HepG2 (cell line): ENCODE data around the gene COL8A1. TPM values are rescaled to one million over a fixed set of nuclear protein-coding genes. Genes with fewer than 3 reads are reported as not detected.

Experiments
- ATAC-seq: fragments of 200-7000 bp; cut with Tn5 transposase; 3 replicates; pipeline ENCODE4 v1.9.1; 2020; ENCODE audit warnings: mild to moderate bottlenecking, moderate library complexity
- BruUV-seq: library from RNA; stranded (reverse); fragments of 400-500 nt; replicated peaks from 2 replicates; lab custom pipeline; 2021; lab: Mats Ljungman, UMichigan
- CTCF ChIA-PET: fragments of 300-600 bp; formaldehyde crosslinking; extraction: SDS; loops from one replicate; lab custom pipeline; 2021; ENCODE audit warnings: low total read pairs, inconsistent platforms, low intra/inter-chr PET ratio; lab: Yijun Ruan, JAX
- POLR2A ChIA-PET: fragments of 350-600 bp; sonication (Branson Sonifier 250); formaldehyde crosslinking; loops from one replicate; lab custom pipeline; 2020; ENCODE audit warnings: antibody characterized with exemption, inconsistent platforms; lab: Yijun Ruan, JAX
- DNase-seq: peaks from one replicate; pipeline ENCODE4 v3.0.0-alpha.2; 2015; ENCODE audit warnings: low spot score
- FAIRE-seq: peaks from 3 replicates; lab custom pipeline; 2011; peaks lifted over from hg19 to GRCh38; lab: Jason Lieb, UNC
- H2AFZ ChIP-seq: one replicate; pipeline ENCODE4 v1.6.1; 2011; ENCODE audit warnings: low read length, inconsistent platforms
- H3K27ac ChIP-seq: fragments of 300-600 bp; 3 replicates; pipeline ENCODE4 v1.8.0; 2011; ENCODE audit warnings: mixed run types, mild to moderate bottlenecking, mixed read lengths, low read length, inconsistent platforms; ENCODE audit not compliant: insufficient read depth; ENCODE audit errors: extremely low read length
- H3K27me3 ChIP-seq, 2 experiments: fragments of 200-600 bp in 1 of 2; 2 replicates in 1 of 2; 3 replicates in 1 of 2; pipeline versions ENCODE4 v1.6.0 to v1.8.0; 2011; ENCODE audit warnings: low read length in 2 of 2, mild to moderate bottlenecking in 2 of 2, moderate library complexity in 2 of 2, inconsistent platforms in 1 of 2; ENCODE audit not compliant: insufficient read depth in 2 of 2, control insufficient read depth in 1 of 2
- H3K36me3 ChIP-seq, 2 experiments: fragments of 200-600 bp in 1 of 2; replicated peaks in 1 of 2; 2 replicates in 1 of 2; 3 replicates in 1 of 2; pipeline versions ENCODE4 v1.5.1 to v1.8.0; 2011; ENCODE audit warnings: low read length in 2 of 2, inconsistent platforms in 1 of 2; ENCODE audit not compliant: insufficient read depth in 2 of 2, control insufficient read depth in 1 of 2
- H3K4me1 ChIP-seq: 2 replicates; pipeline ENCODE4 v1.5.1; 2012; ENCODE audit warnings: low read length, inconsistent platforms; ENCODE audit not compliant: insufficient read depth
- H3K4me2 ChIP-seq: 2 replicates; pipeline ENCODE4 v1.6.0; 2011; ENCODE audit warnings: low read depth, low read length, inconsistent platforms
- H3K4me3 ChIP-seq, 3 experiments: fragments of 200-600 bp in 1 of 3; sonication (generic), shearing (Covaris generic) in 1 of 3; replicated peaks in 1 of 3; 2 replicates each; pipeline ENCODE4 v1.5.1; 2011 to 2016; ENCODE audit warnings: low read length in 3 of 3, inconsistent platforms in 2 of 3, low read depth in 2 of 3, mild to moderate bottlenecking in 2 of 3, control low read depth in 1 of 3, mixed read lengths in 1 of 3; ENCODE audit not compliant: insufficient read depth in 1 of 3
- H3K79me2 ChIP-seq: one replicate; pipeline ENCODE4 v1.6.1; 2011; ENCODE audit warnings: low read length, inconsistent platforms; ENCODE audit not compliant: insufficient read depth
- H3K9ac ChIP-seq: 2 replicates; pipeline ENCODE4 v1.6.0; 2011; ENCODE audit warnings: mild to moderate bottlenecking, low read depth, low read length, inconsistent platforms; ENCODE audit not compliant: insufficient read depth
- H3K9me3 ChIP-seq: 2 replicates; pipeline ENCODE4 v1.5.1; 2012; ENCODE audit warnings: mild to moderate bottlenecking, low read length
- H4K20me1 ChIP-seq: 2 replicates; pipeline ENCODE4 v1.6.0; 2011; ENCODE audit warnings: inconsistent platforms, mild to moderate bottlenecking, low read length, moderate library complexity; ENCODE audit not compliant: insufficient read depth
- HNRNPUL1 ChIP-seq: fragments of 200-400 bp; formaldehyde crosslinking; IDR thresholded peaks from 2 replicates; pipeline ENCODE4 v1.6.1; 2017; ENCODE audit warnings: low read depth, mild to moderate bottlenecking, low read length, moderate library complexity
- TRIM24 ChIP-seq: sonication (generic); formaldehyde crosslinking; IDR thresholded peaks from 2 replicates; pipeline ENCODE4 v1.8.0; 2022; ENCODE audit warnings: mild to moderate bottlenecking, missing genetic modification reagents
- WGBS: methylation state at CpG from one replicate; pipeline ENCODE4 v1.1.6; 2017; ENCODE audit warnings: low lambda C conversion rate; 5-methylcytosine and 5-hydroxymethylcytosine counted together
- in situ Hi-C: cut with HindIII; loops from 2 replicates; pipeline ENCODE4 v1.10.0; 2017; ENCODE audit warnings: low pct_unique_long_range_greater_than_20kb; ENCODE audit not compliant: extremely low pct_ligation_motif_present
- intact Hi-C: fragments of 100-400 bp; cut with micrococcal nuclease; formaldehyde crosslinking; loops from one replicate; pipeline ENCODE4 v1.10.0; 2022; ENCODE audit not compliant: unreplicated experiment
- polyA plus RNA-seq, 8 experiments: library from polyadenylated mRNA; depleted of rRNA in 3 of 8; stranded (reverse) in 7 of 8; unstranded in 1 of 8; fragments of >200 nt; fragmentation: Illumina TruSeq in 4 of 8; extraction: Trizol in 4 of 8; gene quantifications; 2 replicates each; pipeline versions ENCODE4 v1.2.1 to v1.2.3, GENCODE V29; 2011 to 2016; ENCODE audit warnings: low read depth in 4 of 8, missing spikeins in 1 of 8, mixed read lengths in 1 of 8; ENCODE audit not compliant: insufficient read depth in 1 of 8
- total RNA-seq, 5 experiments: library from RNA; depleted of rRNA; stranded (reverse); fragments of >200 nt; fragmentation: Illumina TruSeq; extraction: Trizol; gene quantifications; 2 replicates each; pipeline ENCODE4 v1.2.3, GENCODE V29; 2016; ENCODE audit warnings: low read depth in 1 of 5
- TF ChIP-seq, protein P1 (sequence below): IDR thresholded peaks from 2 replicates; pipeline ENCODE4 v1.6.1; 2018; ENCODE audit warnings: missing genetic modification reagents, mild to moderate bottlenecking, missing compliant biosample characterization

COL8A1 gene
- total and polyA plus RNA-seq, 2 of the 13 experiments (the other 11 are each of a cell fraction or from before 2014, with no cell fraction given): not detected

DNA sequence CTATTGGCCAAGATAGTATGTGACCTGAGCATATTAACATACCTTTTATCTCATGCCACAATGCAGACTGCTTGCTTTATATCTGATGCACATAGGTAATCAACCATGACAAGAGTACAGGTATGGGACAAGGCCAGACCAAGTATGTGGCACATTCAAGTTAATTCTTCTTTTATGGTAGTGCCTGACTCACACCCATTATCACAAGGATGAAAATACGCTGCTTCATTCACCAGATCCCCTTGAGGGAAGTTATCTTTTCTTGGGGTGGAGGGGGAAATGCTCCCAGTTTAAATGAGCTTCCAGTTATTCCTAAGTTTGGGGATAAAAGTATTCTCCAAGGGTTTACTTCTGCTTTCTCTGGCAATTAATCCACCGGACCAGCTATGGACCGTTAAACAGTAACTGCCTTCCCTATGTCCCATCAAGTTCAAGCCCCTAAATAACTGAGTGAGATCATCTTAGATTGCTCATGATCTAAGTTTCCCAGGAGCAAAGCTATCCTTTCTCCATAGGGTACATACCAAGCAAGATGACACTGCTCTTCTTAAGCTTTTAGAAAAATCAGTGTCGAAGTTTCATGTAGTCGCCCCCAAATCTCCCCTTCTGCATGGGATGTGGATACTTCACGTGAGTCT, 1.9 kb downstream of the COL8A1 start:
- TF ChIP-seq HNRNPUL1: no peak
- TF ChIP-seq, all 625 proteins: peak for 0
- ATAC-seq: no peak
- Histone ChIP-seq H3K27me3 (peaks cover 3 to 29% of the 10 kb centered on the region in 2 experiments), H3K4me2 (no peak overlapping the region), H3K27ac (no peak overlapping the region), H3K9me3 (no peaks in the 10 kb centered on the region), H3K9ac (no peak overlapping the region), H4K20me1 (no peaks in the 10 kb centered on the region), H3K4me1 (no peaks in the 10 kb centered on the region), H3K79me2 (no peaks in the 10 kb centered on the region), H2AFZ (no peak overlapping the region), H3K4me3 (no peak overlapping the region), H3K36me3 (no peaks in the 10 kb centered on the region)
- ChIA-PET POLR2A (no interaction called here), CTCF (no interaction called here)
- WGBS: 10% methylated on average over 6 of the region's 6 CpGs
- in situ Hi-C loops (loop anchor here (10.0 kb wide), 1 partner anchor 114 kb away; no protein-coding TSS in a partner anchor), intact Hi-C loops (no loop called here)
- no TSS peak for BruUV-seq
- FAIRE-seq: no peak
- DNase-seq: no peak

DNA sequence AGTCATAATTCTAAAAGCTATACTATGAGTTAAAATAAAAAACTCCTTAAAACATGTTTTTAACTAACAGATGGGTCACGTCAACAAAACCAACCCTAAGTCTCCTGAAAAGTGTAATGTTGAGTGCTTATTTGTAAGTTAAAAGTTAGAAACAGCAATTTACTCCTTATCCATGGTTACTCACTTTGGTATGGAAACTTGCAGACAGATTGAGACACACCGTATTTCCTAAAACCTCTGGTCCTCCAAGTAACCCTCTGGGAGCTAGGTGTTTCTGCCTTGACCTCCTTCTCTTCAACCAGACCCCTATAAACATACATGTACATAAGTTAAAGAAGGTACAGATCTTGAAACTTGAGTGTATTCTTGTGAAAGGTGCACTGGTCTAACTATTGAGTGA, 3.1 kb downstream of the COL8A1 start:
- BruUV-seq: no TSS peak
- ChIA-PET POLR2A (no interaction called here), CTCF (no interaction called here)
- no peak for ATAC-seq
- in situ Hi-C loops (loop anchor here (10.0 kb wide), 1 partner anchor 113 kb away; no protein-coding TSS in a partner anchor), intact Hi-C loops (no loop called here)
- peaks cover 3 to 25% of the 10 kb centered on the region in 2 experiments for H3K27me3 ChIP-seq
- H4K20me1 ChIP-seq: no peaks in the 10 kb centered on the region
- no peaks in the 10 kb centered on the region for H3K79me2 ChIP-seq
- H3K9ac ChIP-seq: no peak overlapping the region
- no peak overlapping the region for H3K4me2 ChIP-seq
- no peak overlapping the region for H2AFZ ChIP-seq
- FAIRE-seq: no peak
- H3K36me3 ChIP-seq: no peaks in the 10 kb centered on the region
- H3K4me1 ChIP-seq: no peaks in the 10 kb centered on the region
- H3K9me3 ChIP-seq: no peaks in the 10 kb centered on the region
- 2% methylated on average over 2 of the region's 2 CpGs for WGBS
- no peak overlapping the region for H3K4me3 ChIP-seq
- DNase-seq: no peak
- H3K27ac ChIP-seq: no peak overlapping the region
- TF ChIP-seq TRIM24 (CRISPR knock-in tag): no peak
- TF ChIP-seq, protein P1, sequence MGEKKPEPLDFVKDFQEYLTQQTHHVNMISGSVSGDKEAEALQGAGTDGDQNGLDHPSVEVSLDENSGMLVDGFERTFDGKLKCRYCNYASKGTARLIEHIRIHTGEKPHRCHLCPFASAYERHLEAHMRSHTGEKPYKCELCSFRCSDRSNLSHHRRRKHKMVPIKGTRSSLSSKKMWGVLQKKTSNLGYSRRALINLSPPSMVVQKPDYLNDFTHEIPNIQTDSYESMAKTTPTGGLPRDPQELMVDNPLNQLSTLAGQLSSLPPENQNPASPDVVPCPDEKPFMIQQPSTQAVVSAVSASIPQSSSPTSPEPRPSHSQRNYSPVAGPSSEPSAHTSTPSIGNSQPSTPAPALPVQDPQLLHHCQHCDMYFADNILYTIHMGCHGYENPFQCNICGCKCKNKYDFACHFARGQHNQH: no peak
